HG03342 (cell line): Measurements from ENCODE around the gene KCNIP1.

Source experiments
- ATAC-seq: cut with Tn5 transposase; IDR thresholded peaks from one replicate; pipeline ENCODE4 v1.9.1; 2021; ENCODE audit warnings: mild to moderate bottlenecking, moderate library complexity; ENCODE audit not compliant: unreplicated experiment

KCNIP1 gene

DNA sequence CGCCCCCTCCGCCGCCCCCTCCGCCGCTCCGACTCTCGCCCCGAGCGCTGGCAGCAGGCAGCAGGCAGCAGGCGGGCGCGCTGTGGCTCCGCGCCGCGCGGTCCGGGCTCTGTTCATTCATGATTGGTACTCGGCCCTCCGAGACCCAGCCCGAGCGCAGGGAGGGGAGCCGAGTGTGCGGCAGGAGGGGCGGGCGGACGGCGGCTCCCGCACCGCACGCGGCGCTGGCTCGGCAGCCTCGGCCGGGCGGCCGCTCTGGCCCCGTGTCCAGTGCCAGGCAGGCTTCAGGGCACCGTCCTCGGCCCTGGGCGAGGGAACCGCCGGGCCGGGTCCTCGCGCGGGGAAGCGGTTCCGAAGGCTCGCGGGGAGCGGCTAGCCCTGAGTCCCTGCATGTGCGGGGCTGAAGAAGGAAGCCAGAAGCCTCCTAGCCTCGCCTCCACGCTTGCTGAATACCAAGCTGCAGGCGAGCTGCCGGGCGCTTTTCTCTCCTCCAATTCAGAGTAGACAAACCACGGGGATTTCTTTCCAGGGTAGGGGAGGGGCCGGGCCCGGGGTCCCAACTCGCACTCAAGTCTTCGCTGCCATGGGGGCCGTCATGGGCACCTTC, at the start of gene KCNIP1:
KCNIP1 (plus strand) TSS at position 31 of the 607 bp plus-strand sequence.
- no peak for ATAC-seq

- no peak for ATAC-seq
Observed at GRCh38 chr5:170463426-170463825, 40.4 kb upstream of the KCNIP1 start.

GRCh38 chr5:170464280-170465127, 39.3 kb upstream of the KCNIP1 start:
- ATAC-seq: no peak

DNA sequence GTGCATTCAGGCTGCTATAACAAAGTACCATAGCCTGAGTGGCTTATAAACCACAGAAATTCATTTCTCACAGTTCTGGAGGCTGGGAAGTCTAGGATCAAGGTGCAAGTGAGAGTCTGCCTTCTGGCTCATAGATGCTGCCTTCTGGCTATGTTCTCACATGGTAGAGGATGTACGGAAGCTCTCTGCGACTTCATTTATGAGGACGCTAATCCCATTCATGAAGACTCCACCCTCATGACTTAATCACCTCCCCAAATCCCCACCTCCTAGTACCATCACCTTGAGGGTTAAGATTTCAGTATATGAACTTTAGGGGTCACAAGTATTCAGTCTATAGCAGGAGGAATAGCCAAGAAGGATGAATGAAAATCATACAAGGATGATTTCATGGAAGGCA, 37.3 kb upstream of the KCNIP1 start:
- no peak for ATAC-seq

DNA sequence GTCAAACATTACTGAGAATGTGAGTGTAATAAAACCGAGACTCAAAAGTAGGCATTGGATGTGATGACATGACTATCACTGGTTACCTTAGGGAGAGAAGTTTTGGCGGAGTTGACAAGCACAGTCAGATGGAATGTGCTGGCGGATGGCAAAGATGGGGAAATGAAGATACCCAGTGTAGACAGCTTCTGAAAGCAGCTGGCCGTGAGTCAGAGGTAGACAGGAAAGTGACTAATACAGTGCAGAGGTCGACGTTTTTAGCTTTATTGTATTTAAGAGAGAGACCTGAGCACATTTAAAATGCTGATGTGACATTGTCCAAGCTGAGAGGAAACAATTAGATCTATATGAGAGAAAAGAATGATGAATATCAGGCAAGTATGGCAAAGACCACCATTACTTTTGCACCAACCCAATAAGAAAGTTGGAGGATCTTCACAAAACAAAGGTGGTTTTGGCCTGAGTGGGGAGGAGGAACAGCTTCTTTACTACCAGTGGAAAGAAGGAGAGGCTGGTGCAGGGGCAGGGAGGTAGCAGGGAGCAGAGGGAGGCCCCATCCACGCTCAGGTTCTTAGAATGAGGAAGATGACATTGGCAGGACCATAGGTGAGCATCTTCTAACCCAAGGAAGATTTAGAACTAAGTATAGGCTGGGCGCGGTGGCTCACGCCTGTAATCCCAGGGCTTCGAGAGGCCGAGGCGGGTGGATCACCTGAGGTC, 36.7 kb upstream of the KCNIP1 start:
- ATAC-seq: no peak

GRCh38 chr5:170468633-170469285, 35.1 kb upstream of the KCNIP1 start:
- ATAC-seq: no peak

DNA sequence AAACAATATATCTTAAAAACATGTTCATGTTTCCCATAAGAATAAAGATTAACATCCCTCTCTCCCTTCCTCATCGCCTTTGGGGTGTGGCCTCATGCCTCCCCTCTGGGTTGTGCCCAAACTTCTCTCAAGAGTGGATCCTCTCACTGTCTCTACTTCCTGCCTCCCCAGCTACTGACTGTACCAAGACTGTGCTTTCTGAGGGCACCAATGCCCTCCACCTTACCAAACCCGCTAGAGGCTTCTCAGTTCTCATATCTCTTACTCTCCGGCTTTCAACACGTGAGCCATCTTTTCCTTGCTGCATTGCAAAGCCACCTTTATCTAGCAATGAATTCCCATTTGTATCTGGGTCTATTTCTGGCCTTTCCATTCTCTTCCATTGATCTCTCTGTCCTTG, 34.4 kb upstream of the KCNIP1 start:
- ATAC-seq: no peak

DNA sequence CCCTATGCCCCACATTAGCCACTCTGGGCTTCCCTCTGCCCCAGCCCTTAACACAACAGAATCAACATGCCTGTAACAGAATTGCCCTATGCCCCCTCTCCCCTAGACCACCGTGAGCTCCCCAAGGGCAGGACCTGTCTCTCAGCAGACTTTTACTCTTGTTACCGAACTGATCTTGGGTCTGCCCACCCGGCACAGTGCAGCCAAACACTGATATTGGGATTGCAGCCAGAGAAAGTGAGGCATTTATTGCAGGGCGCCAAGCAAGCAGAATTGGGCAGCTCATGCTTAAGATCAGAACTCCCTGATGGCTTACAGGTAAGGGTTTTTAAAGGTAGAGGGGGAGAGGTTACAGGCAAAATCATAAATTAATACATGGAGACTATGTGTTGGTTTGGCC, 33.5 kb upstream of the KCNIP1 start:
- ATAC-seq: no peak

GRCh38 chr5:170470808-170471404, 32.9 kb upstream of the KCNIP1 start:
- ATAC-seq: no peak

DNA sequence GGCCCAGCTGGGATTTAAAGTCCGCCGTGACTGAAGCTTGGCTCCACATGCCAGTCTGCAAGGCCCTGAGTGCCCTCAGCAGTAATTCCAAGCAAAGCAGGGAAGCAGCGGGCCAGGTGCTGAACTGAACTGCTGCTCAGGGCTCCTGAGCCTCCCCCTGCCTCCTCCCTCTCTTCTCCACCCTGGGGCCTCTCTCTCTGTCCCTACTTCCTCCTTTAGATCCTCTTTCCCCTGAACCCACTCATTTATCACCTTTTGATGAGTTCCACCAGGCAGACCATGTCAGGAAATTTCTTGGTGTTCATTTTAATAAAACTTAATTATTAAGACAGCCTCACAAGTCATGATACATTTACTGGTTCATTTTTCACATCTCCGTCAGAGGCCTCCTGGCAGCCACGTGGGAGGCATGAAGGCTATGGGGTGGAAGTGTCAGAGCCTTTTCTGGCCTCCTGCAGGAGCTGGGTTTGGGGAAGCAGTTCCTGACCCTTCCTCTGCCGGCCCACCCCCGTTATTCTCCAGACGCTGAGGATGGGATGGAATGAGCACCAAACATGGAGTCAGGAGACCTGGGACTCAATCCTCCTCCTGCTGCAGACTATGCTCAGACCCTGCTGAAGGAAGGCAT, 32.2 kb upstream of the KCNIP1 start:
- no peak for ATAC-seq

DNA sequence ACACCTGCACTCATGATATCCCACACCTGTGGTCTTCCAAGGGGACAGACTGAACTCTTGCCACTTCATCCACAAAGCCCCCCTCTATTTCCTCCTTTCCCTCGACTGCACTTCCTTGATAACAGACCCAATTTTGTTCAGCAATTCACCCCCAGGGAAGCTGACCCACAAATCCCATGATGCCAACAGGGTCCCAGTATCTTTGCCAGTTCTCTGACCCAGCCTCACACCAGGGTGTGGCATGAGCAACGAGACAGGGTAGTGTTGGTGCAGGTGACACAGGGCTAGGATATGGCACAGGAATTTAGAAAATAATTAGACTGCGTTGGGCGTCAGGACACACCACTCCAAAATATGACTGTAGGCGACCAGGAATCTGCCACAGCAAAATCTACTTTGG, 30.2 kb upstream of the KCNIP1 start:
- no peak for ATAC-seq

DNA sequence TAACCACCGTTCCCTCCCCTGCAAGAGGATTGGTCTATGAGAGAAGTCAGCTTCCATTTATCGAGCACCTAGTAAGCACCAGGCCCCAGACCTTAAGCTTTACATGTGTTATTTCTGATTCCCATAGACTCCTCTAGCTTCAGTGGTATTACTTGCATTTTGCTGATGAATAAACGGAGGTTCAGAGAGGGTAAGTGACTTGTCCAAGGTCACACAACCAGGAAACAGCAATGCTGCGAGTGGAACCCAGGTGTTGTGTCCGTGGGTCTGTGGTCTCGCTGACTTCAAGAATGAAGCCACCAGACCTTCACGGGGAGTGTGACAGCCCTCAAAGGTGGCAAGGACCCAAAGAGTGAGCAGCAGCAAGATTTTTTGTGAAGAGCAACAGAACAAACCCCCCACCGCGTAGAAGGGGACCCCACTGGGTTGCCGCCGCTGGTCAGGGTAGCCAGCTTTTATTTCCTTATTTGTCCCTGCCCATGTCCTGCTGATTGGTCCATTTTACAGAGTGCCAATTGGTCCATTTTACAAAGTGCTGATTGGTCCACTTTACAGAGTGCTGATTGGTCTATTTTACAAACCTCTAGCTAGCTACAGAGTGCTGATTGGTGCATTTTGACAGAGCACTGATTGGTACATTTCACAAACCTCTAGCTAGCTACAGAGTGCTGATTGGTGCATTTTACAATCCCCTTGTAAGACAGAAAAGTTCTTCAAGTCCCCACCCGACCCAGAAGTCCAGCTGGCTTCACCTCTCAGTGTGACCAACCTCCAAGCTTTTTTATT, 29.1 kb upstream of the KCNIP1 start:
- no peak for ATAC-seq

DNA sequence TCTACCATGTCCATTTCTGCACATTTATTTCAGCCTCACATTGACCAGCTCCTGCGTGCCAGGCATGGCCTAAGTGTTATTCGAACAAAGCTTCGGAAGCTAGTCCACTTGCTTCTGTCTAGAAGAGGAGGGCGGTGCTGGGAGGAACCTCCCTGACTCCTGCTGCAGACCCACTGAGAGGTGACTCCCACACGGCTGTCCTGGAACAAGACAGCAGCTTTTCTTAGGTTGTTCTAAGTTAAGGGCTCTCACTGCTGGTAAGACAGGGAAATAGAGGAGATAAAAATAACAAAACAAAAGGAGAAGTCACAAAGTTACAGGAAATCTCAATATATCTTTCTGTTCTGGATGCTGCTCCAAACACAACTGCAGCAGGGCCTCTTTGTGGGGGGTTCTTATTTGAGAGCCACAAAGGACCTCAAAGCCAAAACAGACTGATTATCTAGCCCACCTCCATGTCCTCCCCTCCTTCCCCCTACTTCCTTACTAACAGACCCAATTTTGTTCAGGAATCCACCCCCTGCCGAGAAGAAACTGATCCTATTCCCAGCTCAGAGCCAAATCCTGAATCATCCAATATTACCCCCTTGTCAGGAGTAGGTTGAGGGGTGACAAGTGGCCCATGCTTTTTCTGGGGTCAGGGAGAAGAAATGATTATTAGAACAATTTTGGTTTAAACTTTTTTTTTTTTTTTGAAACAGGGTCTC, 28.4 kb upstream of the KCNIP1 start:
- no peak for ATAC-seq

GRCh38 chr5:170476704-170477103, 27.1 kb upstream of the KCNIP1 start:
- ATAC-seq: no peak

- ATAC-seq: no peak
Observed at GRCh38 chr5:170477906-170478305, 25.9 kb upstream of the KCNIP1 start.

- no peak for ATAC-seq
Observed at GRCh38 chr5:170478306-170478705, 25.5 kb upstream of the KCNIP1 start.

- ATAC-seq: no peak
Observed at GRCh38 chr5:170479484-170479883, 24.3 kb upstream of the KCNIP1 start.

DNA sequence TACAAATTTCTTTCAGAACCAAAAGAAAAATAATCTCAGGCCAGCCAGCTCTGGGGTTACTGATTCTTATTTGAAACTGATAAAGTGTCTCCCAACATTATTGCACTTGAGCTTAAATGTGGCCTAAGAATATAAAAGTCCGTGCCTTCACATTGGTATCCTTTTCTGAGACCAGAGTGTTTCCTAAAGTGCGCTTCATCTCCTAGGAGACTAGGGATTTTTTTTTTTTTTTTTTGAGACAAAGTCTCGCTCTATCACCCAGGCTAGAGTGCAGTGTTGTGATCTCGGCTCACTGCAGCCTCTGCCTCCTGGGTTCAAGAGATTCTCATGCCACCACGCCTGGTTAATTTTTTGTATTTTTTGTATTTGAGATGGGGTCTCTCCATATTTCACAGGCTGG, 23.6 kb upstream of the KCNIP1 start:
- no peak for ATAC-seq

GRCh38 chr5:170481849-170482248, 22.0 kb upstream of the KCNIP1 start:
- ATAC-seq: no peak
